ENCODE results near the gene PRR5L. TPM values are rescaled to one million over a fixed set of nuclear protein-coding genes. Genes with fewer than 3 reads are reported as not detected.
A peak's percentile ranks its signal among the peaks of the same experiment; 100 is the strongest.
"Not testable (repeated sequence)": the region's sequence is repeated elsewhere in the genome, so short reads cannot be mapped to it uniquely, and the experiment has no call there.

Gene PRR5L
- total RNA-seq, 1 experiment from 2014 or later = 39.3 TPM

DNA sequence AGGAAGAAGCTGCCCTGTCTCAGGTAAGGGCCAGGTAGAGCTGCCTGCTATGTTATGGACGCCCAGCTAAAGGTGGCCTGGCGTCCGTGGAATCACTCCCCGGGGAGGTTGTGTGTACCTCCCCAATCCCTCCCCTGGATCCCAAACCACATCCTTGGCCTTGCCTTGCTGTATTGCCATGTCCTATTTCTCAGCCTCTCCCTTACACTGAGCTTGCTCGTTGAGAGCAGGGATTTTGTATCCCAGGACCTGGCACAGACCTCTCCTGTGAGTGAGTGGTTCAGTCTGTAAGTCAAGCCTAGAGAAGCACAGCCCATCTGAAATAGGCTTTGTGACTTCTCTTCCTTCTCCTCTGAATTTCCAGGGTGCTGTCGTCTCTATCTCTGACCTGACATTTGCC is 160.1 kb downstream of the PRR5L start:
- DNase-seq (ENCODE audit: low read depth) = no peak

GRCh38 chr11:36458129-36458915 is 162.2 kb downstream of the PRR5L start:
- DNase-seq (ENCODE audit: low read depth) = no peak

- no peak for DNase-seq (ENCODE audit: low read depth)
Observed at GRCh38 chr11:36459046-36459445, 163.0 kb downstream of the PRR5L start.

GRCh38 chr11:36460220-36460619 is 164.1 kb downstream of the PRR5L start:
- DNase-seq (ENCODE audit: low read depth) = no peak

GRCh38 chr11:36462321-36462720 is 166.2 kb downstream of the PRR5L start:
- DNase-seq (ENCODE audit: low read depth) = no peak

DNA sequence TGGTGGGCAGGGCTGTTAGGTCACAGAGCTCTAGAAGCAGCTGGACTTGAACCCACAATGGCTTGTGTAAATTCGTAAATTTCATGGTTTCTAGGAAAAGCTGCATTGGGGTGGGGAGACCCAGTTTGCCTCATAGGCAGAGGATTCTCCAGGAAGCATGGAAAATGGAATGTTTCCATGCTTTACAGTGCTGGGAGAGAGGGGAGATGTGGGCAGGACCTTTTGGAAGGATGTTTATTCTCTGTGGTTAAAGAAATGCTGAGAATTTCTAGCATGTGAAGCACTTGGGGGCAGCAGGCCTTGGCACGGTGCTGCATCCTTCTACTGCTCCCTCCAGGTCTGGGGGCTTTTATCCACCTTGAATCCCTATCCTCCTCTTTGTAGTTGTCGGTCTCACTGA is 167.7 kb downstream of the PRR5L start:
- DNase-seq (ENCODE audit: low read depth) = peak; percentile 52

GRCh38 chr11:36464720-36465119 is 168.6 kb downstream of the PRR5L start:
- no peak for DNase-seq (ENCODE audit: low read depth)

- DNase-seq (ENCODE audit: low read depth) = no peak
Observed at GRCh38 chr11:36465449-36466163, 169.5 kb downstream of the PRR5L start.

DNA sequence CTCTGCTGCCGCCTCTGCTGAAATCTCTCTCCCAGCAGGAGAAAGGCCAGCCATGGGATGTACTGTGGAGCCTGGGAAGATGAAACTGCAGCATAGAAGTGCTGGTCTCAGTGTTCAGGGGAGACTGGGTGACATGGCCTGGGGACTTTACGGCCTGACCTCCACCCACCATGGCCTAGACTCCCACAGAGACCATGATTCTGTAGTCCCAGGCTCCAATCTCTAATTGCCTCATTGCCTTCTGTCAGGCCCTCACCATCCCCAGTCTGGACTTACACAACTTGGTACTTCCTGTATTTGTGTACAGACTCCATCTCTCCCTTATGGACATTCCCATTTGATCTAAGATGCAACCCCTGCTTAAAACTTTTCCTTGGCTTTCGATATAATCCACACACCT is 170.9 kb downstream of the PRR5L start:
- no peak for DNase-seq (ENCODE audit: low read depth)

- DNase-seq (ENCODE audit: low read depth) = no peak
Observed at GRCh38 chr11:36467916-36468315, 171.8 kb downstream of the PRR5L start.

- peak; percentile 17 for DNase-seq (ENCODE audit: low read depth)
Observed at GRCh38 chr11:36469063-36469462, 173.0 kb downstream of the PRR5L start.

GRCh38 chr11:36469881-36470802 is 174.1 kb downstream of the PRR5L start:
- peak; percentile 66 for DNase-seq (ENCODE audit: low read depth)

- no peak for DNase-seq (ENCODE audit: low read depth)
Observed at GRCh38 chr11:36471577-36471976, 175.5 kb downstream of the PRR5L start.

DNA sequence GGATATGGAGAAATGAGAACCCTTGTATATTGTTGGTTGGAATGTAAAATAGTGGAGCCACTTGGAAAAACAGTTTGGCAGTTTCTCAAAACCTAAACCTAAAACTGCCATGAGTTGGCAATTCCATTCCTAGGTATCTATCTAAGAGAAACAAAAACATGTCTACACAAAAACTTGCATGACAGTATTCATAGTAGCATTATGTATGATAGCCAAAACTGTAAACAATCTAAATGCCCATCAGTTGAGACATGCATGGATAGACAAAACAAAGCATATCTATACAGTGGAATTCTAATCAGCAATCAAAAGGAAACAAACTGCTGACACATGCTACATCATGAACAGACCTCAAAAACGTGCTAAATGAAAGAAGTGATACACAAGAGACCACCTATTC is 179.1 kb downstream of the PRR5L start:
- no peak for DNase-seq (ENCODE audit: low read depth)

- DNase-seq (ENCODE audit: low read depth) = peak; percentile 54
Observed at GRCh38 chr11:36478700-36479329, 182.7 kb downstream of the PRR5L start.

- no peak for DNase-seq (ENCODE audit: low read depth)
Observed at GRCh38 chr11:36480833-36481232, 184.7 kb downstream of the PRR5L start.

DNA sequence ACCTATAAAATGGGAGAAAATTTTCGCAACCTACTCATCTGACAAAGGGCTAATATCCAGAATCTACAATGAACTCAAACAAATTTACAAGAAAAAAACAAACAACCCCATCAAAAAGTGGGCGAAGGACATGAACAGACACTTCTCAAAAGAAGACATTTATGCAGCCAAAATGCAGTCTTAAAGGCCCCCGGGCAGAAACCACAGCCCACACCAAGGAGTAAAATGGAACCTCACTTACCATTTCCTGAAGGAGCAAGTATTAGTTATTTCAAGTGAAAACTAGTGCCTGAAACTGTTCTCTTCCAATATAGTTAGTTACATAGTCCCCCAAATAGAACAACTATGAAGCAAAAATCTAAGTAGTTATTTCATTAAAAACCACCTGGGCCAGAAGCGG is 187.0 kb downstream of the PRR5L start:
- not testable (repeated sequence) for DNase-seq (ENCODE audit: low read depth)

- DNase-seq (ENCODE audit: low read depth) = no peak
Observed at GRCh38 chr11:36485298-36486002, 189.4 kb downstream of the PRR5L start.

- DNase-seq (ENCODE audit: low read depth) = no peak
Observed at GRCh38 chr11:36487619-36488018, 191.5 kb downstream of the PRR5L start.

DNA sequence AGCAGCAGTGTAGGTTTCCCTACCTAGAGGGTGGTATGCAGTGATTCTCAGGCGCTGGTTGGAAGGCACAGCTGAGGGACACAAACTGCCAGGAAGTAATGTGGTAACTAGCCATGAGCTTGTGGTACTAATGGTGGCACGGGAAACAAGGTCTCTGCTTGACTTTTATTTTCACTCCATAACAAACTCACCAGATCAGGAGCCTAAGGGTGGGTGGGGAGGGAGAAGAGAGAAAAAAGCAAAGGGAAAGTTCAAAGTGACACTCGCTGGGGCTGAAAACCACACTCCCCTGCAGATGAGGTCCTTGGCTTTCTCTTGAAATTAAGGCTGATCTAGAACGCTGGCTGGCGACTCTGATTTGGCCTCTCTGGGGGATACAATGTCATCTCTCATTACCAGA is 192.0 kb downstream of the PRR5L start:
- no peak for DNase-seq (ENCODE audit: low read depth)

Data from HT1080 (cell line).